ENCODE results near the gene RPL35.
"Not testable (repeated sequence)": the region's sequence is repeated elsewhere in the genome, so short reads cannot be mapped to it uniquely, and the experiment has no call there.

Gene RPL35

DNA sequence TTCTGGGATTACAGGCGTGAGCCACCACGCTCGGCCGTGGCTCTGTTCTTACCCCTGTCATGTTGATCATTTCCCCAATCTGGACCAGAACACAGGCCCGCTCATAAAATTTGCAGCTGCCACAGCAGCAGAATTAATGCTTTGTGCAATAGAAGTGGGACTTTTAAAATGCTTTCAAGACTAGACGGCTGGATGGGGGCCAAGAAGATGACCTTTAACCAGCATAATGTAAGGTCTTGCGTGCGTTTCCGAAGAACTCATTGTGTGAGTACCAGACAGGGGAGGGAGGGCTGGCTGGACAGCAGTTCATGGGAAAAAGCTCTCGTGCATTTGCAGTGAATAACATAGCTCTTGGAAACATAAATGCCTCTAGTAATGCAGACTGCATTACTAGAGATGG lies 12.0 kb downstream of the RPL35 start:
- DNase-seq: no peak

- DNase-seq: no peak
Measured at GRCh38 chr9:124846969-124847368, 14.8 kb downstream of the RPL35 start.

DNA sequence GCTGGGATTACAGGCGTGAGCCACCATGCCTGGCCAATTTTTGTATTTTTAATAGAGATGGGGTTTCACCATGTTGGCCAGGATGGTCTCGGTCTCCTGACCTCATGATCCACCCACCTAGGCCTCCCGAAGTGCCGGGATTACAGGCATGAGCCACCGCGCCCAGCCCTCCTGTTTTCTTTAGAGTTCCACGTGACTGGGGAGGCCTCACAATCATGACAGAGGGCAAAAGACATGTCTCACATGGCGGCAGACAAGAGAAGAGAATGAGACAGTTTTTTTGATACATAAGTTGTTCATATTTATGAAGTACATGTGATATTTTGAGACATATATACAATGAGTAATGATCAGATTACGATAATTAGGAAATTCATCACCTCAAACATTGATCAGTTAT lies 15.3 kb downstream of the RPL35 start:
- DNase-seq: not testable (repeated sequence)

DNA sequence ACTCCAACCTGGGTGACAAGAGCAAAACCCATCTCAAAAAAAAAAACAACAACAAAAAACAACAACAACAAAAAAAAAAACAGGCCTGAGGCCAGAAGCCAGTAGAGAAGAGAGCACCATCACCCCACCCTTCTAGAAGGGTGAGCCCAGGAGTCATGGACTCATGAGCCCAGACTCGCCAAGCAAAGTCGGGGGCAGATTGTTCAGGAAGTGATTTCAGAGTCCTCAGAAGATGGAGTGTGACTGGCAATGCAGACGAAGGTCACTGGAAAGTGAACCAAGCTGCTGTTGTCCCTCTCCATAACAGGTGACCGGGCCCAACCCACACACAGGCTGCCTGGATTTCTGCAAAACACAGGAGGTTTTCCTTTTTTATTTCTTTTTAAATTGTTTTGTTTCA lies 17.5 kb downstream of the RPL35 start:
- no peak for DNase-seq

- DNase-seq: no peak
Measured at GRCh38 chr9:124843456-124844034, 18.2 kb downstream of the RPL35 start.

DNA sequence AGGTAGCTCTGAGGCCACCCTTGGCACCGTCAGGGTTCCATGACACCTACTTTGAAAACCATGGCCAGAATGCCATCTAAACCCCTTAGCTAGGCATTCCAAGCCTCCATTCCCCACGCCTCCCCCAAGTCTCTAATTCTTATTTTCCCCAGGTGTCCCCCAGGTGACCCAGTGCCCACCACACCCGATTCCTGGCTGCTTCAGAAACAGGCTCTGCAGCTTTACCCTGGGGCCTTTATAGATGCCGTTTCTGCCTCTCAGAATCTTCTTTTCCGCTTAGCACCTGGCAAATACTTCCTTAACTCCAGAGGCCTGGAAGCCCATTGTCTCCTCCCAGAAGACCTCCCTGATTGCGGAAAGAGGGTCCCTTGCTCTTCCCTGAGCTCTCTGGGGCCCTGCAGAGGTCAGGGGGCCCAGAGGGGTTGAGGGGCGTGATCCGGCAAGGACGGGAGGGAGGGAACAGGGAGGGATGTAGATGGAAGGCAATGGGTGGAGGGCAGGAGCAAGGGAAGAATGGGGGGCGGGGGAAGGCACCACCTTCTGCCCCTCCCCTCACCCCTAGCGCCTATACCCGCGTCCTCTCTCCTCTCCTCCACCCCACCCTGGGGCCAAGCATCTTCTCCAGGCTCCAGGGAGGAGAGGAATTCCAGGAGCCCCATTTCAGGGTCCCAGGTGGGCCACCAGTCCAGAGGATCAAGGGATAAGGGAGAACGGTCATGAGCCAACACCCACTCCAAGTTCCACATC lies 20.5 kb downstream of the RPL35 start:
- DNase-seq: no peak

GRCh38 chr9:124840300-124840833 lies 21.4 kb downstream of the RPL35 start:
- DNase-seq: no peak

DNA sequence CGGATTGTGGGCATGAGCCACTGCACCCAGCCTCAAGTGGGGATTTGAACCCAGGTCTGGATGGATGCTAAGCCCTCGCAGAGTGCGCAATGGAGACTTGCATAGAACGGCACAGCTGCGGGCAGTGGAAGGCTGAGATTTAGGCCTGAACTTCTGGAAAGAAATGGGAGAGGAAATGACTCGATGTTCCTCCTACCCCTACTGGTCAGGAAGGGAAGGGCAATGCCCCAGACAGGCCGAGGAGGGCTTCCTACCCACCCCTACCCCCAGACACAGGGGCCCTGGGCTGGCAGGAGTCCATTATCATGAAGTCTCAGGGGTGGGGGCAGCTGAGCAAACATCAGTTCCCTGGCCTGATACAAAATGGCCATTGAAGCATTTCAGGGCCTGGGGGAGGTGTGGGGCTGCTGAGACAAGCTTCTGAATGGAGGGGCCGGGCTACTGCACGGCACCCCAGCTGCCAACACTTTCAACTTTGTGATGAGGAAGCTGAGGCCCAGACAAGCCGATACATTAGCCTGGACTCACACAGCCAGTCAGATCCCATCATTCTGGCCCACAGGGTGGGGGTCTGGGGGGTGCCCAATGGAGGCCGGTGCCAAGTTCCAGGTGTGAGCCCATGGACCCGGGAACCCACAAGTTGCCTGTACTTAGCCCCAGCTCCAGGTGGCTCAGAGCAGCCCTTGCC lies 22.0 kb downstream of the RPL35 start:
- DNase-seq: no peak

DNA sequence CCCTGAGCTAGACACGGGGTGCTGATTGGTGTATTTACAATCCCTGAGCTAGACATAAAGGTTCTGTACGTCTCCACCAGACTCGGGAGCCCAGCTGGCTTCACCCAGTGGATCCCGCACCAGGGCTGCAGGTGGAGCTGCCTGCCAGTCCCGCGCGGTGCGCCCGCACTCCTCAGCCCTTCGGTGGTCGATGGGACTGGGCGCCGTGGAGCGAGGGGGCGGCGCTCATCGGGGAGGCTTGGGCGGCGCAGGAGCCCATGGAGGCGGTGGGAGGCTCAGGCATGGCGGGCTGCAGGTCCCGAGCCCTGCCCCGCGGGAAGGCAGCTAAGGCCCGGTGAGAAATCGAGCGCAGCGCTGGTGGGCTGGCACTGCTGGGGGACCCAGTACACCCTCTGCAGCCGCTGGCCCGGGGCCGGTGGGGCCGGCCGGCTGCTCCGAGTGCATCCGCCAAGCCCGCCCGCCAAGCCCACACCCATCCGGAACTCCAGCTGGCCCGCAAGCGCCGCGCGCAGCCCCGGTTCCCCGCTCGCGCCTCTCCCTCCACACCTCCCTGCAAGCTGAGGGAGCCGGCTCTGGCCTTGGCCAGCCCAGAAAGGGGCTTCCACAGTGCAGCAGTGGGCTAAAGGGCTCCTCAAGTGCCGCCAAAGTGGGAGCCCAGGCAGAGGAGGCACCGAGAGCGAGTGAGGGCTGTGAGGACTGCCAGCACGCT lies 23.0 kb downstream of the RPL35 start:
- not testable (repeated sequence) for DNase-seq

DNA sequence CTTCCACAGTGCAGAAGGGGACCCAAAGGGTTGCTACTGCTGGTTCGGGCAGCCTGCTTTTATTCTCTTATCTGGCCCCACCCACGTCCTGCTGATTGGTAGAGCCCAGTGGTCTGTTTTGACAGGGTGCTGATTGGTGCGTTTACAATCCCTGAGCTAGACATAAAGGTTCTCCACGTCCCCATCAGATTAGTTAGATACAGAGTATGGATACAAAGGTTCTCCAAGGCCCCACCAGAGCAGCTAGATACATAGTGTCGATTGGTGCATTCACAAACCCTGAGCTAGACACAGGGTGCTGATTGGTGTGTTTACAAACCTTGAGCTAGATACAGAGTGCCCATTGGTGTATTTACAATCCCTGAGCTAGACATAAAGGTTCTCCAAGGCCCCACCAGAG lies 23.6 kb downstream of the RPL35 start:
- DNase-seq: not testable (repeated sequence)

GRCh38 chr9:124835026-124835557 lies 26.7 kb downstream of the RPL35 start:
- DNase-seq: no peak

DNA sequence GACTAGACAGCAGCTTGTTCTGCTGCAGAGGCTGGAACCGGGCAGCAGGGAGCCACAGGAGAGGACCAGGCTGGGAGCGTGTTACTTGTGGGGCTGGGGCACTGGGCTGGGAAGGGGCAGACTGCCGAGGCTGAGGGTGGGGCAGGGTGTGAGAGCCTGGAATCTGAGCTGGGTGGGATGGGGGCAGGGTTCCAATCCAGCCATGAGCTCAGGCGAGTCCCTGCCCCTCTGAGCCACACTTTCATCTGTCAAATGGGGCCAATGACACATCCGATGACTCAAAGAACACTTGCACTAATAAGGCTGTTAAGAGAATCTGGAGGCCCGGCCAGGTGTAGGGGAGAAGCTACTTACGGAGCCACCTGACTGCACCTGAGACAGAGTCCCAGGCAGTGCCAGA lies 27.2 kb downstream of the RPL35 start:
- DNase-seq: no peak

DNA sequence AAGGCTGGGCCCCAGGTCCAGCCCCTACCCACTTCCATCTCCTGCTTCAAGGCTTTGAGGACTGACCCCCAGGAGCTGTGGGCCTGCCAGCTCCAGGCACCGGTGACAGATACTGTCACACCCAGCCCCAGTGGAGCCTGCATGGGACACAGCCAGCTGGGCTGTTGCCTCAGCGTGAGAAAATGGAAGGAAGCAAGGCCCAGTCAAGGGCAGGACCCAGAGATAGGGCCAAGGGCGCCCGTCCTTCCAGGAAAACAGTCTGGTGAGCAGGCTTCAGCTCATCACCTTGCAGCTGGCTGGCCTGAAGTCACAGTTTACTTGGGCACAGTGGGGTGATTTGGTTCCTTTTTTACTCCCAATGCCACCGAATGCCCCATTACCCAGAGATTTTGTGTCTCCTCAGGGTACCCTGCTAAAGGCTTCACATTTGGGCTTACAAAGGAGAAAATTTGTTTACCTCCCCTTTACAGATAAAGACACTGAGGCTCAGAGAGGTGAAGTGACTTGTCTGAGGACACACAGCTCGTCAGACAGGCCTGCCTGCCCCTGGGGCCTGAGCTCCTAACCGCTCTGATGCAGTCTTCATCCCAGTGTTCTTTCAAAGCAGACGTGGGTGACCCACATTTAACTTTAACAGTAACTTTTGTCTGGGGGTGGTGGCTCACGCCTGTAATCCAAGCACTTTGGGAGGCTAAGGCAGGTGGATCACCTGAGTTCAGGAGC lies 30.0 kb downstream of the RPL35 start:
- DNase-seq: no peak

GRCh38 chr9:124830593-124830992 lies 31.2 kb downstream of the RPL35 start:
- no peak for DNase-seq

DNA sequence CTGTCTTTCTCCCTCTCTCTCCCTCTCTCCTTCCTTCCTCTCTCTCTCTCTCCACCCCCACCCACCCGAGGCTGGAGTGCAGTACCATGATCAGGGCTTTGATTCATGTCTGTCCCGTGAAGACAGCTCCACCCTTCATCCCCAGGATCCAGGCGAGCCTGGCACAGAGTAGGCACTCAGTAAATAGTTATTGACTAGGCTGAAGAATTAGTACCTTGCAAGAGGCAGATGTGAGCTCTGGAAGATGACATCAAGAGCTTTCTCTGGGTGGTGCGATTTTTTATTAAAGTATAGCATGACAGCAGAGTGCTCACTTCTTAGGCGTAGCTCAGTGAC lies 32.5 kb downstream of the RPL35 start:
- DNase-seq: no peak

GRCh38 chr9:124828489-124829333 lies 33.0 kb downstream of the RPL35 start:
- no peak for DNase-seq

DNA sequence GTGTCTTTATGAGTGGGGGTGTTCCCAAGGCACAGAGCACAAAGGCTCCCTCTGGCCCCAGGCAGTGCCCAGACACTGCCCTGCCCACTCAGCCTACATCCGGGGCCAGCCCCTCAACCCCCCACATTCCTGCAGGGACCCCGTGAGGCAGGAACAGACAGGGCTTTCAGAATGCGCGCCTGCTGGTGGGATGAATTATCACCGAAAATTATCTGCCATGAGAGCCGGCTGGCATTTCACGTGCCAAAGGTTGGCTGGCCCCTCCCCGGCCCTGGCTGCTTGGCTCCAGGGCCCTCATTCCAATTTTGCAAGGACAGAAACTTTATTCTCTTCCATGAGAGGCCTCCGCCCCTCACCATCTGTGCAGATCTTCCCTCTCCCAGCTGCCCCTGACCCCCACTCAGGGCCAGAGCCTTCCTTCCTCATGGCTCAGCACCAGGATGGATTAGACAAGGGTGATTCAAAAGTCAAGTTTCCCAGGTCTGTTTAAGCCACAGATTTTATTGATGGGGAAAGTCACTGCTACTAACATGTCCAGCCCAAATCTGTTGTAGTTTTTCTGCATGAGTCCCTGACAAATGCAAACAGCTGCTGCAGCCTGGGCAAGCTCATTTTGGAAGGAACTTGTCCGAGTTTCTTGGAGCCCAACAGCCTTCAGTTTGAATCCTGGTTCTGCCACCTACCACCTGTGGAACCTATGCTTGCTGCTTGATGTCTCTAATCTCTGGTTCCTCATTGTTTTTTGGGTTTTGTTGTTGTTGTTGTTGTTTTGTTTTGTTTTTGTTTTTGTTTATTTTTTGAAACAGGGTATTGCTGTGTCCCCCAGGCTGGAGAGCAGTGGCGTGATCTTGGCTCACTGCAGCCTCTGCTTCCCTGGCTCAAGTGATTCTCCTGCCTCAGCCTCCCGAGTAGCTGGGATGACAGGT lies 40.8 kb downstream of the RPL35 start:
- DNase-seq: no peak

GRCh38 chr9:124818431-124819281 lies 43.1 kb downstream of the RPL35 start:
- DNase-seq: no peak

DNA sequence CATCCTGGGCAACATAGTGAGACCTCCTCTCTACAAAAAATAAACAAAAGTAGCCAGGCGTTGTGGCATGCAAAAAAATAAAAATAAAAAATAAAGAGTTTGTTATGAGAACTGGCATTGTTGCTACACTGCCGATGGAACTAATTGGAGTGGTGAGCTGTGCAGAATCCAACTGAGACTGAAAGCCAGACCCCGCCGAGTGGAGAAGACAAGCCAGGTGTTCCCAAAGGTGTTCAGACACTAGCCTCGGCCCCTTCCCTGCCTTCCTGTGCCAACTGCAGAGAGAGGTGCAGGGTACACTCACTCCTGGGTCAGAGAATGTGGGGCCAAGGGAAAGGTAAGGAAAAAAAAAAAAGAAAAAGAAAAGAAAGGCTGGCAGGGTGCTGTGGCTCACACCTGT lies 46.2 kb downstream of the RPL35 start:
- no peak for DNase-seq
